Gastrocnemius medialis (tissue), 4 donors: ENCODE results near the gene CIBAR2. TPM values are rescaled to one million over a fixed set of nuclear protein-coding genes. Genes with fewer than 3 reads are reported as not detected.

Experiments
- ATAC-seq, 2 donors: fragments of 150-250 bp; one replicate each; pipeline ENCODE4 v1.9.1; 2016
- DNase-seq, 2 donors: peaks; one replicate each; pipeline ENCODE4 v3.0.0-alpha.2; 2019
- H3K27ac ChIP-seq, 4 donors: fragments of 200-600 bp; sonication (generic); 1 replicate in 1 of 4; 2 replicates in 3 of 4; pipeline ENCODE4 v1.5.1; 2016 to 2018; ENCODE audit warnings: mild to moderate bottlenecking in 2 of 4, moderate library complexity in 1 of 4
- H3K27me3 ChIP-seq, 3 donors: fragments of 200-600 bp; sonication (generic) in 2 of 3; 1 replicate in 1 of 3; 2 replicates in 2 of 3; pipeline versions ENCODE4 v1.5.1 to v1.6.0; 2016 to 2019; ENCODE audit warnings: mild to moderate bottlenecking in 1 of 3, moderate library complexity in 1 of 3
- H3K36me3 ChIP-seq, 2 donors: fragments of 200-600 bp; sonication (generic) in 1 of 2; one replicate each; pipeline ENCODE4 v1.5.1; 2017 to 2018
- H3K4me1 ChIP-seq, 2 donors: fragments of 200-600 bp; sonication (generic) in 1 of 2; one replicate each; pipeline ENCODE4 v1.5.1; 2016 to 2017; ENCODE audit warnings: mild to moderate bottlenecking in 2 of 2
- H3K4me3 ChIP-seq, 4 donors: fragments of 200-600 bp; sonication (generic) in 3 of 4; 1 replicate in 1 of 4; 2 replicates in 3 of 4; pipeline ENCODE4 v1.5.1; 2016 to 2019; ENCODE audit warnings: mild to moderate bottlenecking in 2 of 4
- H3K9me3 ChIP-seq, 3 donors: fragments of 200-600 bp; sonication (generic) in 2 of 3; 1 replicate in 1 of 3; 2 replicates in 2 of 3; pipeline ENCODE4 v1.5.1; 2016 to 2019
- CTCF ChIP-seq, 5 experiments: fragments of 450-650 bp in 3 of 5; fragments of 200-600 bp in 2 of 5; sonication (generic) in 2 of 5; IDR thresholded peaks in 4 of 5; conservative IDR thresholded peaks in 1 of 5; 1 replicate in 4 of 5; 2 replicates in 1 of 5; pipeline ENCODE4 v1.5.1; 2016 to 2019; ENCODE audit warnings: antibody characterized with exemption in 5 of 5, mild to moderate bottlenecking in 3 of 5, moderate library complexity in 3 of 5
- POLR2A ChIP-seq, 2 donors: fragments of 450-650 bp; IDR thresholded peaks; one replicate each; pipeline ENCODE4 v1.6.1; 2017; ENCODE audit warnings: antibody characterized with exemption in 2 of 2, mild to moderate bottlenecking in 2 of 2, moderate library complexity in 2 of 2
- in situ Hi-C, 4 donors: fragments of 200-750 bp; cut with MboI; loops; one replicate each; pipeline versions ENCODE4 v1.15.0 to v1.8.0; 2017; ENCODE audit warnings: low sequenced_read_pairs in 4 of 4
- intact Hi-C: fragments of 100-400 bp; cut with DNase I; formaldehyde crosslinking; loops from one replicate; pipeline ENCODE4 v1.15.1; 2023; ENCODE audit warnings: low total_unique reads
- total RNA-seq, 4 donors: library from RNA; depleted of rRNA; stranded (reverse); fragments of >200 nt; gene quantifications; one replicate each; pipeline versions ENCODE4 v1.1.0 to v1.2.3, GENCODE V29; 2016

CIBAR2 gene
- total RNA-seq, 4 donors from 2014 or later, result not detected

GRCh38 chr16:85104821-85105391, 7.4 kb downstream of the CIBAR2 start:
- in situ Hi-C loops, result loop anchor here in 2 of 4 donors (25.0 kb wide), 1 partner anchor 132 kb away; no protein-coding TSS in a partner anchor
- intact Hi-C loops, result no loop called here
- H3K4me1 ChIP-seq, result peaks cover 3 to 5% of the 10 kb centered on the region in 2 donors
- no peaks in the 10 kb centered on the region for H3K27me3 ChIP-seq
- peak overlapping the region in 3 of 4 donors; percentile 48 to 57 (median 54) for H3K27ac ChIP-seq
- ATAC-seq (peak; percentile 65 to 91), DNase-seq (peak; percentile 52 to 67)
- H3K36me3 ChIP-seq, result no peaks in the 10 kb centered on the region
- H3K4me3 ChIP-seq, result no peak overlapping the region
- no peak for TF ChIP-seq CTCF (IDR thresholded peaks at IDR 0.05 in 4 of 5, conservative IDR thresholded peaks at IDR 0.05 in 1 of 5)
- no peak for TF ChIP-seq POLR2A (IDR thresholded peaks at IDR 0.05)
- no peaks in the 10 kb centered on the region for H3K9me3 ChIP-seq

- H3K4me1 ChIP-seq, result peaks cover 3 to 5% of the 10 kb centered on the region in 2 donors
- TF ChIP-seq CTCF (IDR thresholded peaks at IDR 0.05 in 4 of 5, conservative IDR thresholded peaks at IDR 0.05 in 1 of 5) (no peak), POLR2A (IDR thresholded peaks at IDR 0.05) (no peak)
- H3K36me3 ChIP-seq, result no peaks in the 10 kb centered on the region
- no peaks in the 10 kb centered on the region for H3K27me3 ChIP-seq
- H3K27ac ChIP-seq, result no peak overlapping the region
- DNase-seq, result no peak
- no peak for ATAC-seq
- intact Hi-C loops (no loop called here), in situ Hi-C loops (loop anchor here in 2 of 4 donors (25.0 kb wide), 1 partner anchor 133 kb away; no protein-coding TSS in a partner anchor)
- H3K9me3 ChIP-seq, result no peaks in the 10 kb centered on the region
- H3K4me3 ChIP-seq, result no peak overlapping the region
Measured at GRCh38 chr16:85104147-85104546, 8.1 kb downstream of the CIBAR2 start.

GRCh38 chr16:85103114-85104079, 8.9 kb downstream of the CIBAR2 start:
- H3K4me3 ChIP-seq, result no peak overlapping the region
- intact Hi-C loops, result no loop called here
- no peak for DNase-seq
- in situ Hi-C loops, result loop anchor here in 2 of 4 donors (25.0 kb wide), 1 partner anchor 134 kb away; no protein-coding TSS in a partner anchor
- no peaks in the 10 kb centered on the region for H3K36me3 ChIP-seq
- no peak overlapping the region for H3K27ac ChIP-seq
- H3K4me1 ChIP-seq, result peaks cover 3 to 5% of the 10 kb centered on the region in 2 donors
- H3K27me3 ChIP-seq, result no peaks in the 10 kb centered on the region
- no peaks in the 10 kb centered on the region for H3K9me3 ChIP-seq
- no peak for TF ChIP-seq POLR2A (IDR thresholded peaks at IDR 0.05)
- TF ChIP-seq CTCF (IDR thresholded peaks at IDR 0.05 in 4 of 5, conservative IDR thresholded peaks at IDR 0.05 in 1 of 5), result no peak
- no peak for ATAC-seq

- Histone ChIP-seq H3K4me1 (peaks cover 3 to 5% of the 10 kb centered on the region in 2 donors), H3K27ac (no peak overlapping the region), H3K27me3 (no peaks in the 10 kb centered on the region), H3K36me3 (no peaks in the 10 kb centered on the region), H3K9me3 (no peaks in the 10 kb centered on the region), H3K4me3 (no peak overlapping the region)
- no peak for DNase-seq
- in situ Hi-C loops (loop anchor here in 2 of 4 donors (25.0 kb wide), 1 partner anchor 135 kb away; no protein-coding TSS in a partner anchor), intact Hi-C loops (no loop called here)
- no peak for ATAC-seq
- TF ChIP-seq CTCF (IDR thresholded peaks at IDR 0.05 in 4 of 5, conservative IDR thresholded peaks at IDR 0.05 in 1 of 5), result no peak
- no peak for TF ChIP-seq POLR2A (IDR thresholded peaks at IDR 0.05)
Measured at GRCh38 chr16:85101956-85102630, 10.2 kb downstream of the CIBAR2 start.
